DOHH2 (cell line): ENCODE data around the gene RASL11B.

ENCODE experiments used
- CTCF ChIP-seq: fragments of 200-600 bp; sonication (generic); IDR thresholded peaks from one replicate; pipeline ENCODE4 v1.5.1; 2014; ENCODE audit warnings: antibody characterized with exemption, mild to moderate bottlenecking, low read depth, low read length; ENCODE audit not compliant: poor library complexity, severe bottlenecking
- EZH2phosphoT487 ChIP-seq: fragments of 200-600 bp; sonication (generic); IDR thresholded peaks from 2 replicates; pipeline ENCODE4 v1.6.1; 2017; ENCODE audit warnings: borderline replicate concordance, mild to moderate bottlenecking, antibody characterized with exemption, low read length, moderate library complexity, mixed read lengths

- no peak for TF ChIP-seq CTCF
- no peak for TF ChIP-seq EZH2phosphoT487
Observed at GRCh38 chr4:52860361-52860760, 1.8 kb upstream of the RASL11B start.
